ENCODE data around the gene MARCKS. TPM values are rescaled to one million over a fixed set of nuclear protein-coding genes. Genes with fewer than 3 reads are reported as not detected.
A peak's percentile ranks its signal among the peaks of the same experiment; 100 is the strongest.
"Not testable (repeated sequence)": the region's sequence is repeated elsewhere in the genome, so short reads cannot be mapped to it uniquely, and the experiment has no call there.

The MARCKS gene
- total RNA-seq, 1 experiment from 2014 or later = 35.3 TPM

- CTCF ChIA-PET = interaction anchor here (0.6 to 1.3 kb wide), 5 partner anchors 13 to 1993 kb away, joined by 4 to 11 read pairs (median 5); no protein-coding TSS in a partner anchor
- in situ Hi-C loops (cut with HindIII; ENCODE audit: low pct_unique_long_range_greater_than_20kb, low sequenced_read_pairs) = no loop called here
- Histone ChIP-seq H3K4me3 (ENCODE audit: low read depth in 2 of 2, low read length in 2 of 2) (no peak overlapping the region), H3K9me3 (ENCODE audit: control insufficient read depth, insufficient read depth, low read depth, low read length) (no peaks in the 10 kb centered on the region), H3K36me3 (ENCODE audit: control insufficient read depth, insufficient read depth, low read length) (no peaks in the 10 kb centered on the region), H3K27ac (ENCODE audit: low read length) (no peak overlapping the region), H3K27me3 (ENCODE audit: control insufficient read depth, insufficient read depth, low read length) (no peaks in the 10 kb centered on the region), H3K4me1 (ENCODE audit: control insufficient read depth, insufficient read depth, low read length) (no peaks in the 10 kb centered on the region)
- BruUV-seq (replicated peaks) = no TSS peak
- DNase-seq (ENCODE audit: low read depth, low spot score) = peak; percentile 39
- TF ChIP-seq SIN3A (IDR thresholded peaks at IDR 0.05; ENCODE audit: borderline replicate concordance, insufficient read depth, low read depth, low read length) (no peak), CTCF (IDR thresholded peaks at IDR 0.05) (peak; percentile 83; the same call in 1 of the 2 replicates)
- peak; percentile 78 for ATAC-seq
- intact Hi-C loops (cut with micrococcal nuclease; ENCODE audit: unreplicated experiment) = no loop called here
- POLR2A ChIA-PET = no interaction called here
These were observed 52.2 kb downstream of the MARCKS start for GRCh38 chr6:113909224-113909856.

GRCh38 chr6:113910285-113910684 lies 53.1 kb downstream of the MARCKS start:
- ATAC-seq; DNase-seq (ENCODE audit: low read depth, low spot score); H3K36me3 ChIP-seq (ENCODE audit: control insufficient read depth, insufficient read depth, low read length); POLR2A ChIA-PET; H3K27me3 ChIP-seq (ENCODE audit: control insufficient read depth, insufficient read depth, low read length); H3K27ac ChIP-seq (ENCODE audit: low read length); in situ Hi-C loops (cut with HindIII; ENCODE audit: low pct_unique_long_range_greater_than_20kb, low sequenced_read_pairs); H3K4me3 ChIP-seq (ENCODE audit: low read depth in 2 of 2, low read length in 2 of 2); H3K4me1 ChIP-seq (ENCODE audit: control insufficient read depth, insufficient read depth, low read length); H3K9me3 ChIP-seq (ENCODE audit: control insufficient read depth, insufficient read depth, low read depth, low read length); intact Hi-C loops (cut with micrococcal nuclease; ENCODE audit: unreplicated experiment); BruUV-seq (replicated peaks): not testable (repeated sequence)
- CTCF ChIA-PET = interaction anchor here (1.3 kb wide), 1 partner anchor 14 kb away, joined by 5 read pairs; no protein-coding TSS in a partner anchor

Other genes starting within 250 kb of the MARCKS start
- 206 TPM for gene HDAC2, start 113.8 kb downstream of the MARCKS start, total RNA-seq (2021; ENCODE audit: unreplicated experiment)

Measured in Panc1 (cell line).